Nephron progenitor cell (in vitro differentiated cells): ENCODE data around the gene PDZRN3.

ENCODE experiments used
- DNase-seq: peaks from one replicate; pipeline ENCODE4 v3.0.0; 2021
- H3K27ac Mint-ChIP-seq: 2 replicates; pipeline ENCODE4 v1.8.0; 2021; ENCODE audit warnings: mild to moderate bottlenecking, moderate library complexity, mixed read lengths
- H3K27me3 Mint-ChIP-seq: 2 replicates; pipeline ENCODE4 v1.8.0; 2021; ENCODE audit warnings: mild to moderate bottlenecking, low read depth, mixed read lengths; ENCODE audit not compliant: poor library complexity
- H3K36me3 Mint-ChIP-seq: 2 replicates; pipeline ENCODE4 v1.8.0; 2021; ENCODE audit warnings: low read depth, mixed read lengths
- H3K4me1 Mint-ChIP-seq: 2 replicates; pipeline ENCODE4 v1.8.0; 2021; ENCODE audit warnings: mixed read lengths
- H3K4me3 Mint-ChIP-seq: 2 replicates; pipeline ENCODE4 v1.8.0; 2021; ENCODE audit warnings: mild to moderate bottlenecking, moderate library complexity, mixed read lengths
- H3K9me3 Mint-ChIP-seq: 2 replicates; pipeline ENCODE4 v1.8.0; 2021; ENCODE audit warnings: mild to moderate bottlenecking, moderate library complexity, mixed read lengths
- TF ChIP-seq, protein P1 (sequence below): fragments of 200-600 bp; sonication (generic); IDR thresholded peaks from 2 replicates; pipeline ENCODE4 v1.5.0; 2021; ENCODE audit warnings: antibody characterized with exemption

Gene PDZRN3

DNA sequence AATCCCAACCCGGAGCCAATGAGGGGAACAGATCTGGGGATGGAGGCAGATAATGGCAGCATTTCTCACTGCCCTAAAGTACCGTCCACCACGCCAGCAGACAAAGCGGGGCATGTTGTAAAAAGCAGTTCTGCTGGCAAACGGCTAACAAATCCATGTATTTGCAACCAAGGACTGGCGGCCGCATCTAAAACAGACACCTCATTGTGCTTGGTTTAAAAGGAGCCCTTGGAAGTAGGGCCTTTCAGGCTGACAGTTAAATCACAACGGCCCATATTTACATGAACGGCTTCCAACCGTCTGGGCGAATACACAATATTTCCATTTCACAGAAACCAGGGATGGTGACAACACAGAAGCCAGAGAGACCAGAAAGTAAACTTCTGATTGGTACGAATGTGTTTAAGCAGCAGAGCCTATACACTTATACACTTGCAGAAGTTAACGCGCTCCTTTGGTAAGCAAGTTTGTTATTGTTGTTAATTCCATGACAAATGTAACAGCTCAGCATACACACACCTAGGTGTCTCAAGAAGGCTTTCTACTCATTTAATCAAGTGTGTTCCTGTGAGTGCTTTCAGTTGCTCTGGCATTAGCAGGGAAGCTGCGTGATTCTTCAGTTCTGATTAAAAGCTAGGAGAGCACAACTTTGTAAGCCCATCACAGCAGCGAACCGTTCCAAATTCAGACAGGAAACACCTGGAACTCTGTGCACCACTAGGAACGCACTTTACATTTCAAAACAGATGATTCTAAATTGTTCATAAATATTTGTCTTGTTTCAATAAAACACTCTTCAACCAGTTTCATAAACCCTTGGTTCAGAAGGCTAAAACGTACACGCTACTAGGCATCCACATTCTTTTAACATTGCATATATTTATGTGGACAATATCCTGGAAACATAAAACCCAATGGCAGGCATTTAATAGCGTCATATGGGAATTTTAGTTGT, 112.9 kb downstream of the PDZRN3 start:
- TF ChIP-seq, protein P1, sequence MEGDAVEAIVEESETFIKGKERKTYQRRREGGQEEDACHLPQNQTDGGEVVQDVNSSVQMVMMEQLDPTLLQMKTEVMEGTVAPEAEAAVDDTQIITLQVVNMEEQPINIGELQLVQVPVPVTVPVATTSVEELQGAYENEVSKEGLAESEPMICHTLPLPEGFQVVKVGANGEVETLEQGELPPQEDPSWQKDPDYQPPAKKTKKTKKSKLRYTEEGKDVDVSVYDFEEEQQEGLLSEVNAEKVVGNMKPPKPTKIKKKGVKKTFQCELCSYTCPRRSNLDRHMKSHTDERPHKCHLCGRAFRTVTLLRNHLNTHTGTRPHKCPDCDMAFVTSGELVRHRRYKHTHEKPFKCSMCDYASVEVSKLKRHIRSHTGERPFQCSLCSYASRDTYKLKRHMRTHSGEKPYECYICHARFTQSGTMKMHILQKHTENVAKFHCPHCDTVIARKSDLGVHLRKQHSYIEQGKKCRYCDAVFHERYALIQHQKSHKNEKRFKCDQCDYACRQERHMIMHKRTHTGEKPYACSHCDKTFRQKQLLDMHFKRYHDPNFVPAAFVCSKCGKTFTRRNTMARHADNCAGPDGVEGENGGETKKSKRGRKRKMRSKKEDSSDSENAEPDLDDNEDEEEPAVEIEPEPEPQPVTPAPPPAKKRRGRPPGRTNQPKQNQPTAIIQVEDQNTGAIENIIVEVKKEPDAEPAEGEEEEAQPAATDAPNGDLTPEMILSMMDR, result no peak
- Mint-ChIP-seq H3K4me3 (peak overlapping the region; percentile 45), H3K36me3 (peaks cover 4% of the 10 kb centered on the region), H3K27me3 (no peaks in the 10 kb centered on the region), H3K27ac (peak overlapping the region; percentile 90), H3K4me1 (peaks cover 65% of the 10 kb centered on the region), H3K9me3 (peaks cover 3% of the 10 kb centered on the region)
- no peak for DNase-seq

DNA sequence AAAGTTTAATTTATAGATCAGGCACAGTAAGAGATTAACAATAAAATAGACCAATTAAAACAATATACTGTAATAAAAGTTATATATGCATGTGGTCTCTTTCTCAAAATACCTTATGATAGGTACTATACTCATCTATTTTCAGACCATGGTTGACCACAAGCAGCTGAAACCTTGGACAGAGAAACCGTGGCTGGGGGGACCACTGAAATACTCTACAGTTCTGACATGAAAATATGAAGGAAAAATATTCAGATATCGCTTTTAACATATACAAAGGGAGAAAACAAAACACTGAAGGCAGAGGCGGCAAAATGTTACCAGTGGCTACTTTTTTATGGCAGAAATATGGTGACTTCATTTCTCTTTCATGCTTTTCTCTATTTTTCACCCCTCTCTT, 114.0 kb downstream of the PDZRN3 start:
- DNase-seq, result no peak
- peak overlapping the region; percentile 8 for H3K4me3 Mint-ChIP-seq
- peaks cover 3% of the 10 kb centered on the region for H3K9me3 Mint-ChIP-seq
- H3K36me3 Mint-ChIP-seq, result peaks cover 4% of the 10 kb centered on the region
- peak overlapping the region; percentile 90 for H3K27ac Mint-ChIP-seq
- TF ChIP-seq, protein P1, result no peak
- peaks cover 65% of the 10 kb centered on the region for H3K4me1 Mint-ChIP-seq
- no peaks in the 10 kb centered on the region for H3K27me3 Mint-ChIP-seq

DNA sequence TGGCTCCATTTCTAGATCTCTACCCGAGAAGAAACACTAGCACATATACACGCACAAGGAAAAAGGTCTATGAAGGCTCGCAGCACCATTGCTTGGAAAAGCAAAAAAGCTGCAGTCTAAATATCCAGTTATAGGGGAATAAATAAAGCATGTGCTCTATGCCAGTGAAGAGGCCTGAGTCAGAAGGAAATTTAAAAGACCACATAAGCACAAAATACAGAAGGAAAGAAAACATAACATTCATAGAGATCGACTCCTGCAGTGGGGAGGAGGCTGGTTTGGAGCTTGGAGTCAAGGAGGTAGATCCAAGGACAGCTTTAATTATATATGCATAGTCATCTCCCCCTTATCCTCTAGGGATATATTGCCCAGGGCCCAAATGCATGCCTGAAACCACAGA, 114.4 kb downstream of the PDZRN3 start:
- no peak for DNase-seq
- peaks cover 65% of the 10 kb centered on the region for H3K4me1 Mint-ChIP-seq
- TF ChIP-seq, protein P1, result no peak
- peaks cover 1% of the 10 kb centered on the region for H3K9me3 Mint-ChIP-seq
- peak overlapping the region; percentile 87 for H3K27ac Mint-ChIP-seq
- no peaks in the 10 kb centered on the region for H3K27me3 Mint-ChIP-seq
- H3K36me3 Mint-ChIP-seq, result peaks cover 1% of the 10 kb centered on the region
- no peak overlapping the region for H3K4me3 Mint-ChIP-seq

DNA sequence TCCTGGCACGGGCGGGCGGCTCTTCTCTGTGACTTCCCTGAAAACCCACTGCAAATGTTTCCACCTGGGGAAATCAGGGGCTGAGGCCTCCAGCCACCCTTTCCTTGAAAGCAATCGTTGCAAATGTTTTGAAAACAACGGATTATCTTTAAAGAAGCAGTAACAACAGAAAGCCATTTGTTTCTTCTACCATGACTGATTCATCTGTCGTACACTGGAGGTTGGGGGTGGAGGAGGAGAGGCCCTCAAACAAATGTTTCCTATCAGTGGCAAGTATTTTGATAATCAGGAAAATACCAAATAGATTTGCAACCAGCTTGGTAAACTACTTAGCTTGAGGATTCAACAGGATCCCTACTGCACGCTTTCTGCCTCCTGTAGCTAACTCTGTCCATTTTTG, 114.9 kb downstream of the PDZRN3 start:
- TF ChIP-seq, protein P1, result no peak
- H3K4me1 Mint-ChIP-seq, result peaks cover 69% of the 10 kb centered on the region
- H3K36me3 Mint-ChIP-seq, result no peaks in the 10 kb centered on the region
- no peak for DNase-seq
- H3K27me3 Mint-ChIP-seq, result no peaks in the 10 kb centered on the region
- H3K9me3 Mint-ChIP-seq, result no peaks in the 10 kb centered on the region
- peak overlapping the region; percentile 87 for H3K27ac Mint-ChIP-seq
- no peak overlapping the region for H3K4me3 Mint-ChIP-seq

DNA sequence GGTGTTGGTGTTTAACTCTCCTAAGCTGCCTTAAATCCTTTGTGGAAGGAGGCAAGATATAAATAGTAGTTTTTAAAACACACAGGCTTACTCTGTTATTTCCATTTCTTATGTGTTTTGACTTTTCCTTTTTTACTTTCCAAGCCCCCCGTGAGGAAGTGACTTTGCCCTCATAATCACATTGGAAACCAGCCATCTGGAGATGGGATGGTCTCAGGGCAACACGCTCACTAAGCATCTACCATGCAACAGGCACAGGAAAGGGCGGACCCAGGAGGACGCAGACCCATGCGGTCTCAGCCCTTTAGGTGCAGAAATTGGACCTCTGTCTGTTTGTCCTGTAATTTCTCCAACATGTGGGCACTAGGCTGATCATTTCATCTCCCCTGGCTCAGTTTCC, 115.7 kb downstream of the PDZRN3 start:
- peak overlapping the region; percentile 87 for H3K27ac Mint-ChIP-seq
- no peaks in the 10 kb centered on the region for H3K36me3 Mint-ChIP-seq
- no peak for DNase-seq
- no peak overlapping the region for H3K4me3 Mint-ChIP-seq
- no peaks in the 10 kb centered on the region for H3K27me3 Mint-ChIP-seq
- no peaks in the 10 kb centered on the region for H3K9me3 Mint-ChIP-seq
- TF ChIP-seq, protein P1, result no peak
- H3K4me1 Mint-ChIP-seq, result peaks cover 72% of the 10 kb centered on the region
